Measurements from ENCODE around the gene NXPE2. TPM values are rescaled to one million over a fixed set of nuclear protein-coding genes. Genes with fewer than 3 reads are reported as not detected.
A peak's percentile ranks its signal among the peaks of the same experiment; 100 is the strongest.

Gene NXPE2
- total RNA-seq, 2 donors from 2014 or later: 22.2 to 33.8 TPM

- no peak for DNase-seq
- Histone ChIP-seq H3K4me3 (no peak overlapping the region), H3K36me3 (no peaks in the 10 kb centered on the region), H3K9me3 (no peaks in the 10 kb centered on the region), H3K27me3 (no peaks in the 10 kb centered on the region), H3K27ac (no peak overlapping the region), H3K4me1 (no peaks in the 10 kb centered on the region), H3K9ac (ENCODE audit: low read depth in 2 of 2, low read length in 2 of 2) (no peak overlapping the region)
- TF ChIP-seq CTCF (IDR thresholded peaks at IDR 0.05): no peak
- intact Hi-C loops (cut with DNase I): no loop called here
These were observed 41.2 kb downstream of the NXPE2 start for GRCh38 chr11:114719562-114719961.

- Histone ChIP-seq H3K27ac (peak overlapping the region; percentile 76), H3K27me3 (no peaks in the 10 kb centered on the region), H3K4me3 (no peak overlapping the region), H3K9me3 (no peaks in the 10 kb centered on the region), H3K36me3 (no peaks in the 10 kb centered on the region), H3K9ac (ENCODE audit: low read depth in 2 of 2, low read length in 2 of 2) (peak overlapping the region in 1 of 2 donors; percentile 38), H3K4me1 (no peaks in the 10 kb centered on the region)
- no peak for TF ChIP-seq CTCF (IDR thresholded peaks at IDR 0.05)
- DNase-seq: peak; percentile 63
- intact Hi-C loops (cut with DNase I): no loop called here
These were observed 46.7 kb downstream of the NXPE2 start for GRCh38 chr11:114724916-114725524.

- intact Hi-C loops (cut with DNase I): no loop called here
- Histone ChIP-seq H3K9me3 (no peaks in the 10 kb centered on the region), H3K27ac (peak overlapping the region; percentile 76), H3K4me1 (no peaks in the 10 kb centered on the region), H3K36me3 (no peaks in the 10 kb centered on the region), H3K27me3 (no peaks in the 10 kb centered on the region), H3K9ac (ENCODE audit: low read depth in 2 of 2, low read length in 2 of 2) (peak overlapping the region in 1 of 2 donors; percentile 38), H3K4me3 (no peak overlapping the region)
- no peak for DNase-seq
- no peak for TF ChIP-seq CTCF (IDR thresholded peaks at IDR 0.05)
These were observed 47.3 kb downstream of the NXPE2 start for GRCh38 chr11:114725623-114726022.

GRCh38 chr11:114736806-114737205, 58.5 kb downstream of the NXPE2 start:
- Histone ChIP-seq H3K4me3 (no peak overlapping the region), H3K9me3 (no peaks in the 10 kb centered on the region), H3K9ac (ENCODE audit: low read depth in 2 of 2, low read length in 2 of 2) (no peak overlapping the region), H3K27ac (no peak overlapping the region), H3K36me3 (no peaks in the 10 kb centered on the region), H3K4me1 (no peaks in the 10 kb centered on the region), H3K27me3 (no peaks in the 10 kb centered on the region)
- no peak for TF ChIP-seq CTCF (IDR thresholded peaks at IDR 0.05)
- DNase-seq: no peak
- intact Hi-C loops (cut with DNase I): no loop called here

- TF ChIP-seq CTCF (IDR thresholded peaks at IDR 0.05): peak; percentile 60
- Histone ChIP-seq H3K4me1 (no peaks in the 10 kb centered on the region), H3K9ac (ENCODE audit: low read depth in 2 of 2, low read length in 2 of 2) (no peak overlapping the region), H3K36me3 (no peaks in the 10 kb centered on the region), H3K27me3 (no peaks in the 10 kb centered on the region), H3K27ac (no peak overlapping the region), H3K9me3 (no peaks in the 10 kb centered on the region), H3K4me3 (no peak overlapping the region)
- peak; percentile 61 for DNase-seq
- intact Hi-C loops (cut with DNase I): no loop called here
These were observed 60.6 kb downstream of the NXPE2 start for GRCh38 chr11:114738954-114739353.

Data from colonic mucosa (tissue), 4 donors.